ENCODE results near the gene C19orf12. TPM values are rescaled to one million over a fixed set of nuclear protein-coding genes. Genes with fewer than 3 reads are reported as not detected.

C19orf12 gene
- total and polyA plus RNA-seq, 2 of the 4 experiments (the other 2 are of a cell fraction) = 16.3 to 24.0 TPM

DNA sequence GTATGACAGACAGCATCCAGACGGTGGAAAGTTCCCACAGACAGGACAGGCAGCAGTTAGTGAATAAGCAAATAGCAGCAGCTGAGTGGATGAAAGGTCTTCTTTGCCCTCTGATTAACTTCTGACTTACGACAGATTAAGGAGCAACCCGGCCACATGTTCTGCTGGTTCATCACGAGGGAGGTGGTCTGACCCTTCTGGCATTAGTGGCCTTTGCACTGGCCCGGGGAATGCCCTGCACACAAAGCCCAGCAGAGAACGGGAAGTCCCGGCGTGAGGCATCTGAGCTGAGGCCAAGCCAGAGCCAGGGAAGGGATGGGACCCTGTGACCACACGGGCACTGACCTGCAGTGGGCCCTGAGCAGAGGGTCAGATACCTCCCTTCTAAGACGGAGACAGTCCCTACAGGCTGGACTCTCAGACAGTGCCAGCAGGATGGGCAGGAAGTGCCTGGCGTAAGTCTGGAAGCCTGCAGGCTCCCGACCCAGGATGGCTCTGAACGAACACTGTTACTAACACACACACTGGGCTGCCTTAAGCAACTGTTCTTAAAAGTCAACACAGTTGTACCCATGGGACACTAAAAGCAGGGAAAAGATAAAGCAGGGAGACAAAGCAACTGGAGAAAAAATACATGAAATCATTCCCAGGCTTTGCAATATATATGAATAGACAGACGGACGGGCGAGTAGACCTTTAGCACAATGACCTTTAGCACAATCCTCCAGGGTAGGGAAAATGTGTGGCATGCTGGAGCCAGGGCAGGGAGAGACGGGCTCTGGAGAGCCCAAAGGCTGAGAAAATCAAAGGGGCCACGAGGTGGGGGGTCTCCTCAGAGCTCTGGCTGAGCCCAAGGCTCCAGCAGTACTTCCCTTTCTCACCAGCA lies 6.3 kb downstream of the C19orf12 start (continued):
- TF ChIP-seq MAZ (IDR thresholded peaks at IDR 0.05; ENCODE audit: borderline replicate concordance, low read depth, low read length) = no peak

DNA sequence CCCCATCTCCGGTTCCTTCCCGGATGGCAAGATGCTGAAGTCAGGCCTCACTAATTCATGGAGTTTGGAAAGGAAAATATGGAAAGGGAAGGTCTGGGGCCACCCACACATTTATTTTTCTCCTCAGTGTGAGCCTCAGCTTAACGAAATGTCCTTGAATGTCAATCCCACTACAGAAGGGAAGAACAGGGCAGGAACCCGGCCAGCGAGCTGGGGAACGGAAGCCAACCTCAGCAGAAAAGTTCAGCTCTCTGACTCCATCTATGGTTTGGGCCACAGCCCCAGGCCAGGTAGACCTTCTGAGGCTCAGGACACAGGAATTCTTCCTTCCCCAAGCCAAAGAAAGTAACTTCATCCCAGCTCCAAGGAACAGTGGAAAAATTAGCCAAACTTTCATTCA lies 8.4 kb downstream of the C19orf12 start:
- ChIA-PET POLR2A (ENCODE audit: unreplicated experiment) (no interaction called here), CTCF (interaction anchor here (1.3 to 2.1 kb wide), 2 partner anchors 10 to 13 kb away, joined by 3 to 4 read pairs; no protein-coding TSS in a partner anchor)
- Histone ChIP-seq H2BK5ac (ENCODE audit: low read depth, low read length, poor library complexity, severe bottlenecking) (no peak overlapping the region), H2AK9ac (replicated peaks; ENCODE audit: low read depth, low read length, poor library complexity) (no peak overlapping the region), H2BK15ac (ENCODE audit: low read depth, low read length) (no peak overlapping the region), H3K56ac (ENCODE audit: extremely low read depth, insufficient read depth, low read length) (no peak overlapping the region), H3K9me3 (ENCODE audit: control insufficient read depth, insufficient read depth, low read length) (no peaks in the 10 kb centered on the region), H2AFZ (replicated peaks; ENCODE audit: low read length, poor library complexity) (no peak overlapping the region), H3K4me2 (ENCODE audit: low read depth, low read length) (no peak overlapping the region), H3K14ac (replicated peaks; ENCODE audit: low read depth, low read length) (no peak overlapping the region), H3K9me1 (ENCODE audit: insufficient read depth, low read length) (no peaks in the 10 kb centered on the region), H2BK120ac (ENCODE audit: low read depth, low read length) (no peak overlapping the region), H2AK5ac (ENCODE audit: low read depth, low read length) (no peak overlapping the region), H3K18ac (ENCODE audit: low read depth, low read length) (no peak overlapping the region), H3K4me3 (ENCODE audit: insufficient read depth, low read depth, low read length) (no peak overlapping the region), H3K23ac (ENCODE audit: low read depth, low read length) (no peak overlapping the region), H2BK20ac (ENCODE audit: low read depth, low read length) (no peak overlapping the region), H4K20me1 (ENCODE audit: insufficient read depth, low read length) (peaks cover 12% of the 10 kb centered on the region; the same call in 1 of the 2 replicates), H3K27me3 (ENCODE audit: control insufficient read depth, insufficient read depth, low read length) (no peaks in the 10 kb centered on the region), H3K27ac (ENCODE audit: insufficient read depth, low read length) (no peak overlapping the region), H3K4ac (ENCODE audit: low read depth, low read length) (no peak overlapping the region), H4K5ac (ENCODE audit: low read depth, low read length) (no peak overlapping the region), H3K36me3 (ENCODE audit: control insufficient read depth, insufficient read depth, low read length) (peaks cover 36% of the 10 kb centered on the region), H3K79me1 (ENCODE audit: low read depth in 1 of 2, low read length in 2 of 2) (peaks cover 20 to 36% of the 10 kb centered on the region in 2 experiments), H4K8ac (ENCODE audit: low read depth in 2 of 2, low read length in 2 of 2) (no peak overlapping the region), H4K91ac (ENCODE audit: insufficient read depth, low read depth, low read length) (no peak overlapping the region), H3K4me1 (ENCODE audit: control insufficient read depth, insufficient read depth, low read length) (no peaks in the 10 kb centered on the region), H3K9ac (ENCODE audit: low read depth, low read length) (no peak overlapping the region)
- DNase-seq (no peak), ATAC-seq (ENCODE audit: low read depth) (no peak)
- dilution Hi-C loops (cut with HindIII; ENCODE audit: low sequenced_read_pairs, unreplicated experiment) (no loop called here), in situ Hi-C loops (cut with MboI; ENCODE audit: low sequenced_read_pairs) (no loop called here), intact Hi-C loops (cut with micrococcal nuclease) (no loop called here)
- BruUV-seq (replicated peaks) = no TSS peak
- no CpG with 5 or more reads among the region's 6 CpGs for WGBS, 2 experiments (ENCODE audit: extremely low coverage in 2 of 2, insufficient read length in 1 of 2)
- TF ChIP-seq RCOR1 (IDR thresholded peaks at IDR 0.05; ENCODE audit: insufficient replicate concordance, low read length) = no peak
- no peak for TF ChIP-seq MAZ (IDR thresholded peaks at IDR 0.05; ENCODE audit: borderline replicate concordance, low read depth, low read length)
- TF ChIP-seq FOS (IDR thresholded peaks at IDR 0.05; ENCODE audit: low read depth, low read length) = no peak
- no peak for TF ChIP-seq POLR2A (IDR thresholded peaks at IDR 0.05; ENCODE audit: low read depth, low read length)
- no peak for TF ChIP-seq BHLHE40 (IDR thresholded peaks at IDR 0.05; ENCODE audit: low read depth, low read length)
- TF ChIP-seq CEBPB (IDR thresholded peaks at IDR 0.05; ENCODE audit: low read depth, low read length) = no peak
- TF ChIP-seq SMC3 (IDR thresholded peaks at IDR 0.05; ENCODE audit: low read depth, low read length) = no peak
- no peak for TF ChIP-seq CHD1 (IDR thresholded peaks at IDR 0.05; ENCODE audit: low read depth, low read length)
- no peak for TF ChIP-seq USF2 (IDR thresholded peaks at IDR 0.05; ENCODE audit: low read depth, low read length)
- no peak for TF ChIP-seq NFE2L2 (IDR thresholded peaks at IDR 0.05; ENCODE audit: low read depth, low read length)
- TF ChIP-seq, protein P1, sequence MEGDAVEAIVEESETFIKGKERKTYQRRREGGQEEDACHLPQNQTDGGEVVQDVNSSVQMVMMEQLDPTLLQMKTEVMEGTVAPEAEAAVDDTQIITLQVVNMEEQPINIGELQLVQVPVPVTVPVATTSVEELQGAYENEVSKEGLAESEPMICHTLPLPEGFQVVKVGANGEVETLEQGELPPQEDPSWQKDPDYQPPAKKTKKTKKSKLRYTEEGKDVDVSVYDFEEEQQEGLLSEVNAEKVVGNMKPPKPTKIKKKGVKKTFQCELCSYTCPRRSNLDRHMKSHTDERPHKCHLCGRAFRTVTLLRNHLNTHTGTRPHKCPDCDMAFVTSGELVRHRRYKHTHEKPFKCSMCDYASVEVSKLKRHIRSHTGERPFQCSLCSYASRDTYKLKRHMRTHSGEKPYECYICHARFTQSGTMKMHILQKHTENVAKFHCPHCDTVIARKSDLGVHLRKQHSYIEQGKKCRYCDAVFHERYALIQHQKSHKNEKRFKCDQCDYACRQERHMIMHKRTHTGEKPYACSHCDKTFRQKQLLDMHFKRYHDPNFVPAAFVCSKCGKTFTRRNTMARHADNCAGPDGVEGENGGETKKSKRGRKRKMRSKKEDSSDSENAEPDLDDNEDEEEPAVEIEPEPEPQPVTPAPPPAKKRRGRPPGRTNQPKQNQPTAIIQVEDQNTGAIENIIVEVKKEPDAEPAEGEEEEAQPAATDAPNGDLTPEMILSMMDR (conservative IDR thresholded peaks at IDR 0.05; ENCODE audit: low read depth, low read length) = no peak
- TF ChIP-seq, protein P2, sequence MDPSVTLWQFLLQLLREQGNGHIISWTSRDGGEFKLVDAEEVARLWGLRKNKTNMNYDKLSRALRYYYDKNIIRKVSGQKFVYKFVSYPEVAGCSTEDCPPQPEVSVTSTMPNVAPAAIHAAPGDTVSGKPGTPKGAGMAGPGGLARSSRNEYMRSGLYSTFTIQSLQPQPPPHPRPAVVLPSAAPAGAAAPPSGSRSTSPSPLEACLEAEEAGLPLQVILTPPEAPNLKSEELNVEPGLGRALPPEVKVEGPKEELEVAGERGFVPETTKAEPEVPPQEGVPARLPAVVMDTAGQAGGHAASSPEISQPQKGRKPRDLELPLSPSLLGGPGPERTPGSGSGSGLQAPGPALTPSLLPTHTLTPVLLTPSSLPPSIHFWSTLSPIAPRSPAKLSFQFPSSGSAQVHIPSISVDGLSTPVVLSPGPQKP (IDR thresholded peaks at IDR 0.05; ENCODE audit: borderline replicate concordance, low read depth, low read length) = no peak
